HL-60 (cell line): ENCODE results near the gene TMLHE.
"Not testable (repeated sequence)": the region's sequence is repeated elsewhere in the genome, so short reads cannot be mapped to it uniquely, and the experiment has no call there.

Source experiments
- CTCF ChIP-seq: IDR thresholded peaks from one replicate; pipeline ENCODE4 v1.5.1; 2011; ENCODE audit warnings: low read length, control low read depth, inconsistent platforms; ENCODE audit not compliant: insufficient read depth
- POLR2AphosphoS5 ChIP-seq: IDR thresholded peaks from 2 replicates; pipeline ENCODE4 v1.6.1; 2012; ENCODE audit warnings: low read depth

- not testable (repeated sequence) for TF ChIP-seq CTCF, POLR2AphosphoS5
These were observed 146.3 kb downstream of the TMLHE start for GRCh38 chrX:155466269-155466938.
